ENCODE results near the gene RPL27A.
A peak's percentile ranks its signal among the peaks of the same experiment; 100 is the strongest.

The RPL27A gene

DNA sequence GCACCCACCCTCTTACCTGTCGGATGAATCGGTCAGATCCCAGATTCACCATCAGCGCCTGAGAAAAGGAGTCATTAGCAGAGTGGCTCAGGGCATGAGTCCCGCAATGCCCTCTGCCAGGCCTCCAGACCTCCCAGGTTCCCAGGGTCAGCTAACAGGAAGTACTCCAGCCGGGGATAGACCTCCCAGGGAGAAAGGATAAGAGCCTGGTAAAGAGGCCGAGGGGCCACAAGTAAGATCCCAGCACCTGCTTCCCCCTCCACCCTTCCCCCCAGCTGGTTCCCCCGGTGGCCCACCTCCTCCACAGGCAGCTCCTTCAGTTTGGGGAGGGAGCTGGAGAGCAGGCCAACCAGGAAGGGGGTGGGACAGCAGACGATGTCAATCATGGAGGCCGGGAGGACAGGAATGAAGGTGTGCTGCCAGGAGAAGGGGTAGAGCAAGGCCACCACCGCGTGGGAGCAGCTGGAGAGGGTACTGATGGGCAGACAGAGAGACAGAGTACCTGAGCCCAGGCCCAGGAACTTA, 16.4 kb downstream of the RPL27A start:
- DNase-seq, result no peak

DNA sequence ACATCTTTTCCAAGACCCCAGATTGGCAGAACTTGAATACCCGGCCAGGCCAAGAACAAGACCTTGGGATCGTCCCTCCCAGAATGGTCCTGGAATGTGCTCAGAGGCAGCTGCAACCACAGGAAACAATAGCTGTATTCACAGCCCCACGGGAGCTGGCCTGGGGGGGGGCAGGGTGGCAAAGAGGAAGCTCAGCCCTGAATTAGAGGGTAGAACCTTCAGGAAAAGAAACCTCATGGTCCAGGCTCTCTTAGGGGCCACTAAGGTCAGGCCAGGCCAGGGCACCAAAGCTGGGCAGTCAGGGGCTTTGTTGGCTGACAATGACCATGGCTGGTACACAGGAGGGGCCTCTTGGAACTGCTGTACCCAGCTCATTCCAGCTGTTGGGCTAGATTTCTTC, 17.3 kb downstream of the RPL27A start:
- DNase-seq, result peak in 42 of 51 donors; percentile 8 to 77 (median 50)

DNA sequence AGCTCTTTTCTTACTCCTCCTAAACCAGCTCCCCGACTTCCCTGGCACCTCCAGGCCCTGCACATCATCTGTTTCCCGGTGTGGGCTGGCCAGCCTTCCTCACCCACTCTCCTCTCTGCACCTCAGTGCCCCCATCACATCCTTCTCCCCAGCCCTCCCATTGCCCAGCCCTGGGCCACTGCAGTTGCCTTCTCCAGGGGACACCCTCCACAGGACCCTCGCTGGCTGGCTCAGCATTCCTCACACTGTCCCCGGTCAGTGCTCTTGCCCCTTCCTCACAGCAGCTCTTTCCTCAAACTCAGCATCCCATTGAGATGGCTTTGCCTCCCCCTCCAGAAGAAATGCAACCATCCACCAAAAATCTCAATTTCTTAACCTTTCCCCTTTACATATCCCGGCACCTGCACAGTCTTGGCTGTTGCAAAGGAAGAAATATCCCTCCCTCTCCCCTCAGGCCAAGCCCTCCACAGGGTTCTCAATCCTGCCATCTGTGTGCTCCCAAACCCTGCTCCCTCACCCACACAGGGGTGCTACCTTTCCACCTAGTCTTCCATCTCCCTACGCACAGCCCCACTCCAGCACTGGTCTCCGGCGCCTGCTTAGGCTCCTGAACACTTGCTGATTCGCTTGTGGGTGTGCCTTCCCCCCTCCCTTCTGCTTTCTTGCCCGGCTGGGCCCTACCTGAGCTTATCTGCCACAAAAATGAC, 19.5 kb downstream of the RPL27A start:
- no peak for DNase-seq

DNA sequence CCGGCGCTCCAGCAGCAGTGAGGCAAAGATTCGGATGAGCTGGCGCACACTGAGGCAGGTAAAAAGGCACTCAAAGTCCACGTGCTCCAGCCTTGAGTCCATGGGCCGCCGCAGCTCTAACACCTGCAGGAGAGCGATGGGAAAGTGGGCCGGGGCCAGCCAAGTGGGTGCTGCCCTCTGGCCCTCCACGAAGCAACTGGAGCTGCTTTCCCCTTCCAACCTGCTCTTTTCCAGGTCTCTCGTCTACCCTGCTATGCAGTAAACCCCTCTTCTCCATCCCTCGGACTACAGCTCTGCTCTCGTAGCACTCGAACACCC, 20.0 kb downstream of the RPL27A start:
- no peak for DNase-seq

DNA sequence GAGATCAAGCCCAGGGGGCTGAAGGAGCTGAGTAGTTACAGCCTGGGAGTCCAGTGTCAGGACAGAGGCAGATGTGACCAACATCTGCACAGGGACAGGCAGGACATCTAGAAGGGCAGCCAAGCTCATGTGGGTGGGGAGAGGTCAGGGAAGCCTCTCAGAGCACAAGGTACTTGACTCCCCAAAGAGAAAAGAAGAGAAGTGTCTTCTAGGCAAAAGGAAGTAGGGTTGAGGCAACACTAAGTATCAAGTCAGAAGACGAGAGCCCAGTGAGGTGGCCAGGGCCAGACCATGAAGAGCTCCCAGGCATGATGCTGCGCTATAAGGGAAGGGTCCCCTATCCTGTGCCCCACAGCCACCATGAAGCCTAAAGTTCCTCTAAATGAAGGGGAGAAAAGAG, 21.5 kb downstream of the RPL27A start:
- no peak for DNase-seq

DNA sequence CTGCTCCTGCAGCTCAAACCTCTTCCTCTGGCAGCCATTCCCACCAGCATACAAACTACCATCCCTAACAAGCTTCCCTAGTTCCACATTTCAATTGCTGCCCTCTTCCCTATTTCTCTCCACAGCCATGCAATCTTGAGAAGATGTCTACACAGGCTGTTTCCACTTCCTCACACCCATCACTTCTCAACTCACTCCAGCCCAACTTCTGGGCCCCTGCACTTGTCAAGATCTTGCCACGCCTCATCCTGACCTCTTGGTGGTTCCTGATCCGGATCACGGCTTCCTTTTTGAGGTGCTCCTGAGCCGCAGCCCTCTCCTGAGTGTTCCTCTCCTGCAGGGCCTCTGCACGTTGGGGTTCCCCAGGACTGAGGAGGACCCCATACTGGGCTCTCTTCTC, 22.6 kb downstream of the RPL27A start:
- DNase-seq, result no peak

DNA sequence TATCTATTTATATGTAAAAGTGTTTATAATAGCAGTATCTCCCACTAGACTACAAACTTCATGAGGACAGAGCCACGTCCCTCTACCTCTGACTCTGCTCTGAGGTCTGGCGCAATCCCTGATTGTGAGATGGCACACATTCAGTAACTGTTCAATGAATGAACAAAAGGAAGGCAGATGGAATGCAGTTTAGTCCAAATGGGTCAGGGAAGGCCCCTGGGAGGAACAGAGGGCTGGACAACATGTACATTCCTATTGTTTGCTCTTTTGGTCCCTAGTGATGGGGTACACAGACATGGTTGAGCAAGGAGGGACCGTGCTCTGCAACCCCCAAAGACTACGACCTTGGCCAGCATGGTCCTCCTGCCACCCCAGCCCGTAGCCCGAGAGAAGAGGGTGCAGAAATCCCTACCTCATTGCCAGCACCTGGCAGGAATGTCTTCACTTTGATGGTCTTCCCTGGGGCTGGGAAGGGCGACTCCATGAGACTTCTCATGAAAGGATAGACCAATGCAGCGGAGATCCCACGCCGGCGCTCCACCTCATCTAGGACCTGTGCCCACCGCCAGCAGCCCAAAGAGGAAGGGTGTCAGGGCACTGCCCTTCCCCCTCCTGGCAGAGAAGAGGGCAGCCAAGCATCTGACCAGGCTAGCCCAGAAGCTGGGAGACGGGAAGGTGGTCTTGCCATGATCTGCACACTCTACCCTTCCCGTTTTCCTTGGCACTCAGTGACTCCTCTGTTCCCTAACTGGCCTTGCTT, 24.3 kb downstream of the RPL27A start:
- no peak for DNase-seq

DNA sequence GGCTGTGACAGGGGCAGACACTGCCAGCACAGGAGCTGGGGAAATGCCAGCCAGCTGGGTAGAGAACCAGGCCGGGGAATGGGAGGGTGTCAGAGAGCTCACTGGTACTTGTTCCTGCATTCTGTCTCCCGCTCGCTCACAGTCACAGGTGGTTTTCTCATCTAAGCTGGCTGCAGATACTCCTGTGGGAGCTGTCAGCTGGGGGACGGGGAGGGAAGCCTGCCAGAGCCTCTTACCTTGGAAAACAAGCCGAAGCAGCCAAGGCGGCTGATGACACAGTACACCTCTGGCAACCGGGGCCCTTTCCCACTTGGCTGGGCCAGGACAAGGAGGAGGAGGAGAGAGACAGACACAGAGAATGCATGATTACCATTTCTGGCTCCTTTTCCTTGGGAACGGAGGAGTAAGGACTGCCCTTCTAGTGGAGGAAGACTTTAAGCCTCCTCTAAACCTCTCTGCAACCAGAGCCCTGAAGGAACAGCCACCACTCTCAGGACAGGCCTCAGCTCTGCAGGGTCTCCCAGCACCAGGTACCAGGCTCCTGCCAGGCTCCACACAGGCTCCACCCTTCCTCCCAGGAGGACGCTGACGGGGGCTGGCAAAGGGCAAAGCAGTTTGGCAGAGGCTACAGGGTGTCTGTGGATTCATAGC, 25.1 kb downstream of the RPL27A start:
- DNase-seq, result peak in 28 of 51 donors; percentile 10 to 69 (median 42)

DNA sequence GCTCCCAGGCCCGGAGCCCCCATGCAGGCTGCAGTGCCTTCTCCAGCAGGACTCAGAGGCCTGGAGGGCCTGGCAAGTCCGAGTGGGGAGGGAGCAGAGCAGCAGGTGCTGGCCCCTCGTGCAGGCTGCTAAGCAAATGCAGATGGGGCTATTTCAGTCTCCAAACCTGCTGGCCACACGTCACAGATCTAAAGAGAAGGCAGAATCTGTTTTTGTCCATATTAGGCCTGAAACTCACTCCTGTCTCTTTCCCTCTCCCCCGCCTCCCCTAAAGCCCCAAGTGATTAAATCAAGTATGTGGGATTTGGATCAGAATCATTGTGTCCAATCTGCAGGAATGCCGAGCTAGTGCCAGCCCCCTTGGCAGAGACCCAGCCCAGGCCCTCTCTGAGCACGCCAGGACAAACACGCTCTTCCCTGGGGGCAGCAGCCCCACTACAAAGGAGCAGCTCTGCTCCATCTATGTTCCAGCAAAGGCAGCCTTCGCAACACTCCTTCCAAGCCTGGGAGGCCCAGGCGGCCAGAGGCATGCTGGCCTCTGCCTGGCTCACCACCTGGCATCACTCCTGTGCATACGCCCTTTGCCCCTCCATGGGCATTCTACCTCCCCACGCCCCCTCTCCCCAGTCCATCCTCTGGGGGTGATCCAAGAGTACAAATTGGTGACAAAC, 26.5 kb downstream of the RPL27A start:
- DNase-seq, result peak in 26 of 51 donors; percentile 16 to 72 (median 36)

DNA sequence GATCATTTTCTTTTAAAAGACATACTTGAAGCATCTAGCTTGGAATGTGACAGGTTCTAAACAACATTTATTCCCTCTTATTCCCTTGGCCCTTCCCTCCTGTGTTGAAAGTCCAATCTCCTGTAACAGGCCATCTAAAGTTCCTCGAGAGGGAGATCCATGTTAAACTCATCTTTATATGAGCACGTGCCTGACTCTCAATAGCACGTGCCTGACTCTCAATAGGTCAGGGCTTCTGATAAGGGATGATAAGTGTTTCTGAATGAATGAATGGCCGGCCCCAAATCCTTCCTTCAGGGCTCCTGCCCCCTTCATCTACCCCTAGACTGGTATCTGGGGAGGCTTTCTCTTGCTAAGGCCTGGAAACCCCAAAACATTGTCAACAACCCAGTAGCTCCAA, 27.2 kb downstream of the RPL27A start:
- no peak for DNase-seq

DNA sequence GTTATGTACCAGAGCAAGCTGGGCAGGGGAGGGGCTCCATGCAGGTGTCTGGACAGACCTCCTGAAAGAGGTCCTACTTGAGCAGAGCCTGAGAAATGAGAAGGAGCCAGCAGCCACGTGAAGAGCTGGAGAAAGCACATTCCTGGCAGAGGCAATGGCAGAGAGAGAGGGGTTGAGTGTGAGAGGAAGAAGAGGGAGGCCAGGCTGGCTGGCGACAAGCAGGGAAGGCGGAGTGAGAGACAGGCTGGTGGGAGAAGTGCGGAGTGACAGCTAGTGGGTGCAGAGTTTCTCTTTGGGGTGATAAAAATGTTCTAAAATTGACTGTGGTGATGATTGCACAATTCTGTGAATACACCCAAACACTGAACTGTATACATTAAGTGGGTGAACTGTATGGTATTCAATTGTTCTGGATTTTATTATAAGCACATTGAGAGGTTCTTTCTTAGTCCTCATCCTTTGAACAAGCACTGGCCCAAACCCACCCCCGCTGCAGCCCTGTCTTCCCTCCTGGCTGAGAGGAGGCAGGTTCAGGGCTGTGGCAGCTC, 29.4 kb downstream of the RPL27A start:
- peak in 1 of 51 donors; percentile 29 for DNase-seq

DNA sequence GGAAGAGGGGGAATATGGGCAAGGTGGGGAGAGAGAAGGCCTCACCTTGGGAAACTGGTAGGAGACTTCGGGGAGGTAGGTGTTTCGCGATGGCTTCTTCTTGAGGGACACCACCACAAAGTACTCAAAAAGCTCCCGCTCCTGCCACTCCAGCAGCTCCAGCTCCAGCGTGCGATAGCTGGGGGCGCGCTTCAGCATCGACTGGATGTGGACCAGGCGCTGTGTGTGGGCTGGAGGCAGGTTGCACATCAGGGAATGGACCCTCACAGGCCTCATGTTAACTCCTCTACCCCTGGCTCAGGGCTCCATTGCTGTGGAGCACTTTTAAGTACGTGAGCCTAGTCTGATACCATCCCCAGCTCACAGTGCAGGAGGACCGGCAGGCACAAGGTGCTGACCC, 29.9 kb downstream of the RPL27A start:
- DNase-seq, result no peak

DNA sequence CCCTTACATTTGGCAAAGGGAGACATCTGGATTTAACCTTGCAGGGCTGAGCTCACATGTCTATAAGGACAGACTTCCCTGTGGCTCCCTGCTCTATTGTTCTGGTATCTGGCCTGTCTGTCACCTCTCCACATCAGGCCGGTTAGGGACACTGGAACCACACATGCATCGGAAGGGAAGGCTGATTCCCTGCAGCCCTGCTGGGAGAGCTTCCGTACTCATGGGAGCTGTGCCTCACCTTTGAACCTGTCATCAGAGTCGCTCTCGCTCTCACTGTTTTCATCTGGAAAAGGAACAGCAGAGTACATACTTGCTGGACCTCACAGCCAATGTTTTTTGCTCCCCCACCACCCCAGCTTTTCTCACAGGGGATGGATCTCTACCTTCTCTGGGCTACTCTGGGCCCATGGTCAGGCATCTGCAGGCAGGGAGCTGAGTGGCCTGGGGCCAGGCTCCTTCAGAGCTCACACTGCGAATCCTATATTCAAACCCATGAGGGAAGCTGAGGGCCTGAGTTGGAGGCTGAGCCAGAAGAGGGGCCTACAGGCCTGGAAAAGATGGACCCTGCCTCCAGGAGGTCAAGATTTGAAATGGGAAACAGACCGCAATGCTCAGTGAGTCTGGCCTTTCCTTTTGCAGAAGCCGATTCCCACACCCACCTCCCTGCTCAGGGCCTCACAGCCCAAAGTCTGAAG, 31.3 kb downstream of the RPL27A start:
- DNase-seq, result no peak

DNA sequence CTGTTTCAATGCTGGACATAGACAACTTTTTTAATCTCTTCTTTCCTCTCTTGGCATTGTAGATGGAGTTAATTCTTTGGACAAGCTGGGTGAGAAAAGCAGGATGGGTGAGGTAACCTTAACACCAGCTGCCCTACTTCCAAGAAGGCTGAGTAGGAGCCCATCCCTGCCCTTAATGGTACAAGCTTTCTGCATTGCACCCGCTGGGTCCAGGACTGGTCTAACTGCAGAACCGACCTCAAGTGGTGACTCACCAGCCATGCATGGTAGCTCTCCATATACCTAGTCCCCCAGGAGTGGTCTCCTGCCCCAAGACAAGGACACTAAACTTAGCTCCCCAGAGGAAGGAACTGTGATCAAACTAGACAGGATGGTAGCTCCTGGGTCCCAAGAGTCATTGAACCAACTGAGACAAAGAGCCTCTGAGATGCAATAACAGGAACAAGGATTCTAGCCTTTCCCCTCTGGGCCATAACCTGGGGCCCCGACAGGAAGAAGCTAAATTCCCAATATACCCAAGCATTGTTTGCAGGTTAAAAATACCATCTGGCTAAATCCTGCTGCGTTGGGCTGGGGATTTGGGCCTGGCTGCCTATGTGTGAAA, 32.1 kb downstream of the RPL27A start:
- DNase-seq, result no peak

DNA sequence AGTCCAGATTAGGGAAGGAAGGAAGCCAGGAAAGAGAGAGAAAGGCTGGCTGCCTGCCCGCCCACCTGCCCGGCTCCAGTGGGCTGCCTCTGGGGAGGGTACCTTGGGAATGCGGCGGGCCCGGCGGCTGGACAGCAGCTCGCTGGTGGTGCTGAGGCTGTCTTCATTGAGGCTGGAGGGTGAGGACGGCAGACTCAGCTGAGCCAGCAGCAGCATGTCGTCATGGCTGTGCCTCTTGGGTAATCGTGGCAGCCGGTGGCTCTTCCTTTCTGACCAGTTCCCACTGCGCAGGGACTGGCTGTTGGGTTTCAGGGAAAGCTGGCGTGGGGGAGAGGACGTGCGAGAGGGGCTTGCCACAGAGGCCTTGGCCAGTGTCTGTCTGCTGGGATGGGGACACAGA, 32.9 kb downstream of the RPL27A start:
- DNase-seq, result peak in 3 of 51 donors; percentile 4 to 12 (median 6)

DNA sequence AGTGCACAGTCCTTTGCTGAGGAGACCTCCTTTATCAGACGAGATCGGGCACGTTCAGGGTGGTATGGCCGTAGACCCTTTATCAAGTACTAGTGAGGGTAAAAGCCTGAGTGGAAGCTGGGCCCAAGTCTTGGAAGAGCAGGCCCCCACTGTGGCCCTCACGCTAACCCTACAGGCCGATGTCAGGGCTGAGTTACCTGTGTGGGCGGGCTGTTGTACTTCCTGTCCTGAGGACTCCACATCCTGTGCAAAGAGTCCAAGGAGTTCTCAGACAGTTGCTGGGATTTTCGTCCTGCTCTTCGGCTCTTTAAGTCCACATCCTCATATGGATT, 34.9 kb downstream of the RPL27A start:
- DNase-seq, result no peak

DNA sequence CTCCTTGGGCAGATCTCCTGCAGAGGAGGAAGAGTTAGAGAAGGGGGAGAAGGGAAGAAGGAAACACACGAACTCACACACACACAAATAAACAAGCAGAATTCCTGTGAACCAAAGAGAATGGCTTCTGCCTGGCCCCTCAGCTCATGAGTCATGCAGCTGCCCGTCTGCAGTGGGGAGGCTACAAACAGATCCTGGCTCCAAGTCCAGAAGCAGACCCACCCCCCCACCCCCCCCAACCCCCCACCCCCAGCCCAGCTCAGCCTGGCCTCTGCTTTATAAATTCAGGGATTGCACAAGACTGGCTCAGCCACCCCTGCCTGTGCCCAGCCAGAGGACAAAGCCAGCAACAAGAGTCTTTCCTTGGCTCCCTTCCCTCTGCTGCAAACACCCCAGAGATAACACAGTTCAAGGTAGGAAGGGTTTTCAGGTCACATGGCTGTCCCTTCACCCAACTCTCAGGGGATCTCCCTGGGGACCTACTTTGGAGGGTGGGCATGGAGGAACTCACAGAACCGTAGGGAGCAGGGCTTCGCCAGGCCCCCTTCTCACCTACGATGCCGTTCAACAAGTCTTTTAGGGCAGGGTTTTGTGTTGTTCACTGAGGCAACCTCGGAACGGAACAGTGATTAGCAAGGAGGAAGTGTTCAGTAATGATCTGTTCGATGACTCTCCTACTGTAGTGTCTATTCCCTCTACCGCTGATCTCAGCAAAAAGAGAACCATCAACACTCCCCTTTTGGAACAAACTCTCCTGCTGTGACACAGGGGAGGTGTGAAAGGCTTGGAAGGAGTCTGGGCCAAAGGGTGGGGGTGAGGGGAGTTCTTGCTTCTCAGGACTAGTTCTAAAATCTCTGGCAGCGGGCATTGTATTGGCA, 35.5 kb downstream of the RPL27A start:
- peak in 20 of 51 donors; percentile 14 to 62 (median 34) for DNase-seq

DNA sequence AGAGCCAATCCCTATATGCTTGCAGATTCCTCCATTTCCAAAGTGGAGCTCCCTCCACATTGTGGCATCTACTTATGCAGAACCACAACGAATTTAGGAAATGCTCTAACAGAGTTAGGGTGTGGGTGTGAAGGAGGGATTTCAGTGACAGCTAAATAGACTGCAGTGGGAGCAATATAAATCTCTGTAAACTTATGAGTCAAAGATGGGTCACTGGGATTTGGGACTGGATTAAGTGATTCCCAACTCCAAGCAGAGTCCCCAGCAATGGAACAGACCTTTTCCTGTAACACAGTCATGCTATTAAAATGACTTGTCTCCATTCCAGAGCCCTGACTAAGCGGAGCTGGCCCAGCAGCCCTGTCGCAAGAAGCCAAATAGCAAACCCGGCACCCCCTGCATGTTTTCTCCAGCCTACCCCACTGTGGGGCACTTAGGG, 36.6 kb downstream of the RPL27A start:
- peak in 8 of 51 donors; percentile 7 to 51 (median 26) for DNase-seq

DNA sequence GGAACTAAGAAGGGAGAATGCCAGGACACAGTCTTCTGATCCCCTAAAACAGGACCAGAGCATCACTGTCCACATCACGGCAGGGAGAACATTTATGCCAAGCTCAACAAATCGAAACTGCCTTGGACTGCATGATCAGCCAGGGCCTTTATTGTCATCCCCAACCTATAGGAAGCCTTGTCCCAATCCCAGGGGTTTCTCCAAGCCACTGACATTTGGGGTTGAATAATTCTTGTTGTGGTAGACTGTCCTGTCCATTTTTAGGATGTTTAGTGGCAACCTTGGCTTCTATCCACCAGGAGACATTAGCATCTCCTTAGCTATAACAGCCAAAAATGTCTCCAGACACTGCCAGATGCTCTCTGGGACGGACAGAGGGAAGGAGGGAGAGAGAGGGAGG, 37.1 kb downstream of the RPL27A start:
- no peak for DNase-seq

DNA sequence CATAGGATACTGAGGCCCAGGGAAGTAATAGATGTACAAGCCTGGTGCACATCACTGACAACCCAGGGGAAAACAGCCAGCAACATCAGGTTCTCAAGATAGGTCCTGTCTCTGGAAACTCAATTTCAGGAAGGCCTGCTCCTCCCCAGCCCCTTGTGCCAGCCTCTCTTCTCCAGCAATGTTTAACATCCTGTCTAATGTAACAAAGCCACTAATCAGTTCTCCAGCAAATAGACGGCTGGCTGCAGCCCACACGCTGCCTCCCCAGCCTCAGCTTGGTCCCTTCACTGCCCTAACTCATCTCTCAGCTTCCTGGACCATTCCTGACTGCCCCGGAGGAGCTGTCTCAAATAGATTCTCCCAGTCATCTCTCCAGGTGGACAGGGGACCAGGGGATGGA, 37.8 kb downstream of the RPL27A start:
- no peak for DNase-seq
